ENCODE measurements around the gene C10orf71. TPM values are rescaled to one million over a fixed set of nuclear protein-coding genes. Genes with fewer than 3 reads are reported as not detected.

The C10orf71 gene
- total and polyA plus RNA-seq, 7 donors, result not detected

DNA sequence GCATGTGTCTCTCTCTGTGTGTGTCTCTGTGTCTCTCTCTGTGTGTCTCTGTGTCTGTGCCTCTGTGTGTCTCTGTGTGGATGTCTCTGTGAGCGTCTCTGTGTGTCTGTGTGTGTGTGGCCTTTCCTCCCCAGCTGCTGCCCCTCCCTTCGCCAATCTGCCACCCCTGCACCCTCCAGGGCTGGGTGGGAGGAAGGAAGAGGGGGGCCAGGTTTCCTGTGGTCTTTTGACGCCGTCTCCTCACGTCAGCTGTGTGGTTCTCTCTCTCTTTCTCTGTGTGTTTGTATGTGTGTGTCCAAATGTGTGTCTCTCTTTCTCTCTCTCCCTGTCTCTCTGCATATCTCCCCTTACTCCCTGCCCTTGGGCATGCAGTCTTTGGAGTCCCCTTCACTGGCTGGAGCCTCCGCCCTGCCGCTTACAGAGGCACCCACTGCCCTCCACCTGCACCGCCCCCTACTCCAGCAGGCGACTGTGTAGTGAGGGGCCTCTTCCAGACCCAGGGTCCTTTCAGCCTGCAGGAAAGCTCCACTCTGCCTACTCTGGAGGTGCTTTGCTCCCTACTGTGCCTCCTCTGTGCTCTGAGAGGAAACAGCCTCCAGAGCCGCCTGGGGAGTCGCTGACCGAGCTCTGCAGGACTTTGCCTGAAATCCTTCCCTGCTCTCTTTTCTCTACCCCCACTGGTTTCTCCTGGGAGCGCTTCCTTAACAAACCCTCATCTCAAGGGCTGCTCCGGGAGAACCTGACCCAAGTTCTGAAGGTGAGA lies 44.2 kb upstream of the C10orf71 start:
- H3K27me3 ChIP-seq, result no peaks in the 10 kb centered on the region
- H3K4me3 ChIP-seq, result no peak overlapping the region
- H3K27ac ChIP-seq, result no peak overlapping the region
- TF ChIP-seq, protein P1, sequence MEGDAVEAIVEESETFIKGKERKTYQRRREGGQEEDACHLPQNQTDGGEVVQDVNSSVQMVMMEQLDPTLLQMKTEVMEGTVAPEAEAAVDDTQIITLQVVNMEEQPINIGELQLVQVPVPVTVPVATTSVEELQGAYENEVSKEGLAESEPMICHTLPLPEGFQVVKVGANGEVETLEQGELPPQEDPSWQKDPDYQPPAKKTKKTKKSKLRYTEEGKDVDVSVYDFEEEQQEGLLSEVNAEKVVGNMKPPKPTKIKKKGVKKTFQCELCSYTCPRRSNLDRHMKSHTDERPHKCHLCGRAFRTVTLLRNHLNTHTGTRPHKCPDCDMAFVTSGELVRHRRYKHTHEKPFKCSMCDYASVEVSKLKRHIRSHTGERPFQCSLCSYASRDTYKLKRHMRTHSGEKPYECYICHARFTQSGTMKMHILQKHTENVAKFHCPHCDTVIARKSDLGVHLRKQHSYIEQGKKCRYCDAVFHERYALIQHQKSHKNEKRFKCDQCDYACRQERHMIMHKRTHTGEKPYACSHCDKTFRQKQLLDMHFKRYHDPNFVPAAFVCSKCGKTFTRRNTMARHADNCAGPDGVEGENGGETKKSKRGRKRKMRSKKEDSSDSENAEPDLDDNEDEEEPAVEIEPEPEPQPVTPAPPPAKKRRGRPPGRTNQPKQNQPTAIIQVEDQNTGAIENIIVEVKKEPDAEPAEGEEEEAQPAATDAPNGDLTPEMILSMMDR (IDR thresholded peaks at IDR 0.05), result no peak
- no peak for TF ChIP-seq POLR2AphosphoS5 (IDR thresholded peaks at IDR 0.05)
- TF ChIP-seq POLR2A (IDR thresholded peaks at IDR 0.05), result no peak
- TF ChIP-seq EP300 (IDR thresholded peaks at IDR 0.05), result no peak
- WGBS, 2 donors, result 36 to 55% methylated on average over 14 of the region's 14 CpGs
- H3K4me1 ChIP-seq, result no peaks in the 10 kb centered on the region
- intact Hi-C loops (cut with DNase I), result no loop called here
- no peak for DNase-seq
- no peaks in the 10 kb centered on the region for H3K36me3 ChIP-seq
- no peaks in the 10 kb centered on the region for H3K9me3 ChIP-seq

DNA sequence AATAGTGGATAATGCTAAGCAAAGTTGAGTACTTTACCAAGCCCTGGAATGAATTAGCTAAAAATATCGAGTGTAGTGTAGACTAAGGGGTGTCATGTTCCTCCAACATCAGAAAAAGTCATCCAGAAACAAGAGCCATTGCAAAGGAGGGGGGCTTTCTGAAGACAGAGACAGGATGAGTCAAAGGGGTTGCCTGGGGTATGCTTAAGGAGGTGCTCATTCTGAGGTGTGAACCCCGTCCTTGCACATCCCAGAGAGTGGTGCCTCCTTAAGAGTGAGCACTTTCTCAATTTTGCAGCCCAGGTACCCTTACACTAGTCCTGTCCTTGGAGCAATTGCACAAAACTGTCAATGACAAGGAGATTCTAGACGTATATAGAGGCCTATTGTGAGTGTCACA lies 43.1 kb upstream of the C10orf71 start:
- H3K36me3 ChIP-seq, result no peaks in the 10 kb centered on the region
- H3K4me1 ChIP-seq, result no peaks in the 10 kb centered on the region
- WGBS, 2 donors, result 40 to 77% methylated on average over 3 of the region's 3 CpGs
- H3K4me3 ChIP-seq, result no peak overlapping the region
- intact Hi-C loops (cut with DNase I), result no loop called here
- no peak overlapping the region for H3K27ac ChIP-seq
- DNase-seq, result no peak
- H3K9me3 ChIP-seq, result no peaks in the 10 kb centered on the region
- no peaks in the 10 kb centered on the region for H3K27me3 ChIP-seq
- TF ChIP-seq EP300 (IDR thresholded peaks at IDR 0.05) (no peak), POLR2AphosphoS5 (IDR thresholded peaks at IDR 0.05) (no peak), POLR2A (IDR thresholded peaks at IDR 0.05) (no peak)
- TF ChIP-seq, protein P1 (IDR thresholded peaks at IDR 0.05), result no peak

DNA sequence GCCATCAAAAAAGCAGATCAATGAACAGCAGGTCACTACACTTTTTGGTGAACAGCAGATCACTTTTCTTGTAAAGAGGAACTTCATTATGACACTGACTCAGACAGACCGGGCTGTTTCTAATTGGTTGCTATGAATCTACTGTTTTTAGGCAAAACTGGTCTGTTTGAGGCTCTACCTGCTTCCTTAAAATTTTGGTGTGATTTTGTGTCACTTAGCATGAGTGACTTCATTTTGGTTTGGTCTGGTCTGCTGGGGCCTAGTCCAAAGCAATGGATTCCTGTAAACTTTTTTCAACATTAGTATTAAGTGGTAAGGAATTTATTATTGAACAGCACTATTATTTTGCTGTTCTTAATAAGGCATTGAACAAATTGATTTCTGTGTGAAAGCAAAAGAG lies 41.8 kb upstream of the C10orf71 start:
- no peak overlapping the region for H3K4me3 ChIP-seq
- DNase-seq, result no peak
- intact Hi-C loops (cut with DNase I), result no loop called here
- no peaks in the 10 kb centered on the region for H3K36me3 ChIP-seq
- 53 to 90% methylated on average over 1 of the region's 1 CpG for WGBS, 2 donors
- H3K4me1 ChIP-seq, result no peaks in the 10 kb centered on the region
- TF ChIP-seq EP300 (IDR thresholded peaks at IDR 0.05) (no peak), POLR2A (IDR thresholded peaks at IDR 0.05) (no peak), POLR2AphosphoS5 (IDR thresholded peaks at IDR 0.05) (no peak)
- no peak overlapping the region for H3K27ac ChIP-seq
- H3K27me3 ChIP-seq, result no peaks in the 10 kb centered on the region
- H3K9me3 ChIP-seq, result no peaks in the 10 kb centered on the region

DNA sequence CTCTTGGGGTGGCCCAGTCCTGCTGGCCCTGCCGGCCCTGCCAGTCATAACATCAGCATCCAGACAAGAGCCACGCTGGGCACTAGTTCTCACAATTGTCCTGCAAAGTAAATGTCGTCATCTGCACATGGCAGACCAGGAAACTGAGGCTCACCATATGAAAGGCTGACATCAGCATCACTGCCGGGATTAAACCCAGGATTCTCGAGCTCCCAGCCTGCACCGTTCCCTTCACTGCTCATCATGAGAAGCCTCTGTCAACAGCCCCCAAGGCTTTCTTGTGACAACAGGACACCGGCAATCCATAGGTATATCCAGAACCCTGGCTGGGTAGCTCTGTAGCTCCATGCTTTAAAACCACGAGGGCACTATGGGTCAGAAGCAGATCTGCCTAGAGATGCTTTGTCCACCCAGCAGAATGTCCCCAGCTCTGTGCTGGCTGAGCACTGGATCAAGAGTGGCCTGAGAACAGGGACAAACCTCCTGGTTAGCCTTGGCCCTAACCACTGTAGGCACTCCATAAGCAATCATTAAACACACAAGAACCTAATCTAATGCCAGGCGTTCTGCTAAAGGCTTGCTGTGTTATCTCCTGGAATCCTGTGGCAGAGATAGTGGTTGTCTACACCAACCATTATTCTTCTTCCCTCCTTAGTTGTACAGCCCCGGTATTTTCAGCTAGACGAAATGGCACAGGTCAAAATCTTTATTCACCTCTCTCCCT lies 41.2 kb upstream of the C10orf71 start:
- H3K4me3 ChIP-seq, result no peak overlapping the region
- no peaks in the 10 kb centered on the region for H3K27me3 ChIP-seq
- no peaks in the 10 kb centered on the region for H3K9me3 ChIP-seq
- intact Hi-C loops (cut with DNase I), result no loop called here
- TF ChIP-seq, protein P1 (IDR thresholded peaks at IDR 0.05), result no peak
- TF ChIP-seq EP300 (IDR thresholded peaks at IDR 0.05) (no peak), POLR2A (IDR thresholded peaks at IDR 0.05) (no peak), POLR2AphosphoS5 (IDR thresholded peaks at IDR 0.05) (no peak)
- no peaks in the 10 kb centered on the region for H3K36me3 ChIP-seq
- WGBS, 2 donors, result 81 to 82% methylated on average over 11 of the region's 11 CpGs
- no peak overlapping the region for H3K27ac ChIP-seq
- no peaks in the 10 kb centered on the region for H3K4me1 ChIP-seq
- DNase-seq, result no peak

DNA sequence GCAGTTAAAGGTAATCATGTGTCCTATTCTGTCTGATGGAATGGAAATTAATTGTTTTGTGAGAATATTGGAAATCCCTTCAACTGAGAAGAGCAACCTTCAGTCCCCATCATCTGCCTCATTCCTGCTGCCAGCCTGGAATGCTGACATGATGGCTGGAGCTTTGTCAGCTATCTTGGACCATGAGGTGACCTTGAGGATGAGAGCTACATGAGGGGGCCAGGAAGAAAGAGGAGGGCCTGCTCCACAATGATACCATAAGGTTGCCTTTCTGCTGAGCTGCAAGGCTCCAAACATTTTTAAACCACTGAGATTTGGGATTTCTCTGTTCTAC lies 40.7 kb upstream of the C10orf71 start:
- intact Hi-C loops (cut with DNase I), result no loop called here
- no peaks in the 10 kb centered on the region for H3K9me3 ChIP-seq
- no peaks in the 10 kb centered on the region for H3K27me3 ChIP-seq
- no peak for TF ChIP-seq POLR2A (IDR thresholded peaks at IDR 0.05)
- no peak for TF ChIP-seq POLR2AphosphoS5 (IDR thresholded peaks at IDR 0.05)
- TF ChIP-seq, protein P1 (IDR thresholded peaks at IDR 0.05), result no peak
- TF ChIP-seq EP300 (IDR thresholded peaks at IDR 0.05), result no peak
- no peaks in the 10 kb centered on the region for H3K4me1 ChIP-seq
- no peak for DNase-seq
- no peak overlapping the region for H3K27ac ChIP-seq
- H3K4me3 ChIP-seq, result no peak overlapping the region
- H3K36me3 ChIP-seq, result no peaks in the 10 kb centered on the region
